CD4-positive, alpha-beta T cell treated with Interleukin-21 for 1 hour (primary cell): ENCODE results near the gene RFTN2.
"Not testable (repeated sequence)": the region's sequence is repeated elsewhere in the genome, so short reads cannot be mapped to it uniquely, and the experiment has no call there.

Experiments used
- DNase-seq: peaks from one replicate; pipeline ENCODE4 v3.0.0-alpha.2; 2020

RFTN2 gene, protein sequence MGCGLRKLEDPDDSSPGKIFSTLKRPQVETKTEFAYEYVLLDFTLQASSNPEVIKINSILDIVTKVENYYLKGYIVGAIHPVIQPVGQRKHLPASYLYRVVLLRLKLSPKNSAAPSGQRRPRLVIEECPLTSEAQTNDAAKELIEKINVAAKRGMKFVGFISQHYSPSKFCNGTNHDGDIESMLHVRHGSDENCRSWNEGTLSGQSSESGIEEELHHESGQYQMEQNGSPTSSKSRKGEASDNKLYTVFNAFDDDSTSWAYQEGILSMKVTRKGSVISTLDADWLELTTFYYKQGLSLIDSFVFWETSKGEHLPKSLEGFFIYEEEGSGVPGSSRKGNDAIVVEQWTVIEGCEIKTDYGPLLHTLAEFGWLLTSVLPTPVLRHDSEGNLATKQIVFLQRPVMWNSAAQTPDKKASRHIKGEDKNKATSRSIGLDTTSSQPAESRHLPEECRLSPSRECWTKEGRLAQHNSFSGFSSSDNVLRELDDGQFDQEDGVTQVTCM

DNA sequence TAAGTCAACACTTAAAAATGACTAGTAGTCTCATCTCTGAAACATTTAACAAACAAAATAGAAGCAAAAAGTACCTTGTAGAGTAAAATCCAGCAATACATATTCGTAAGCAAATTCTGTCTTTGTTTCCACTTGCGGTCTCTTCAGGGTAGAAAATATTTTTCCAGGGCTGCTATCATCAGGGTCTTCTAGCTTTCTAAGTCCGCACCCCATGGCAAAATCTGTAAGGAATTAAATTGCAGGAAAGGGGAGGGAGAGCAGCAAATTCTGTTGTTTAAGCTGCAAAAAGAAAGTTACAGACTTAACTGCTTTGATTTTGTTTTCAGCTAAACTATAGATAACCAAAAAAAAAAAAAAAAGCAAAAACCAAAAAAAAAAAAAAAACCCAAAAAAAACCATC lies at the start of gene RFTN2:
Gene RFTN2, minus strand, starts transcription at position 342 of the 400 bp plus-strand sequence. Its CDS starts 129 bp downstream, at position 213.
- DNase-seq, result no peak

DNA sequence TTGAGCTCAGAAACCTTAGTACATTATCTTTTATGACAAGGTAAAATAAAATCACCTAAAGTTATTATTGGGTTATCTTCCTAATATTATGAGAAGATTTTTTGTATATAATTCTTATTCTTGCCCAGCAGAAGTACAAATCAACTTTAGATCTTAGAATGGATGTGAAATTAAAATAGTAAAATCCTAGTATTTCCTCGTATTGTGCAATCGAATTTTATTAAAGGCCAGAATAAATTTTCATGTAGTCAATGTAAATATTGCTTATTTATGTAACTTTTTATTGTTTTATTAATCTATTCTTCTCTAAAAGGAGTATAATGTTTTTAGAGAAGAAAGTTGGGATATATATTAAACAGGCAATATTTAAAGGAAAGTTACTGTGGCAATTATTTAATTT lies 42.5 kb upstream of the RFTN2 start:
- DNase-seq, result no peak

DNA sequence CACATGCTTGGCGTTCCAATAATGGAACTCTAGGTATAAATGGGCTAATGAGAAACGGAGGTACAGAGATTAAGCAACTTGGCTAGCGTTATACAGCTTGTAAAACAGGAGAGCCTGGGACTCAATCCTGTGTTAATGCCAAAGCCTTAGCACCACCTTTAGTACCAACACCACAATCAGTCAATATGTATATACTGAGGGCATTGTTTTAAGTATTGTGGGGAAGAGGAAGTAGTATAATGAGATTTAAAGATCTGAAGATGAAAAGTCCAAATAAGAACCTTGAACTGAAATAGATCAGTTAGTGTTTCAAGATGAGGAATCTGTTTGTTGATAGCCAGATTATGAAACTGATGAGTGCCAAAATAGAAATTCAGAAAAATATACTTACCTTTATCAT lies 37.9 kb upstream of the RFTN2 start:
- no peak for DNase-seq

DNA sequence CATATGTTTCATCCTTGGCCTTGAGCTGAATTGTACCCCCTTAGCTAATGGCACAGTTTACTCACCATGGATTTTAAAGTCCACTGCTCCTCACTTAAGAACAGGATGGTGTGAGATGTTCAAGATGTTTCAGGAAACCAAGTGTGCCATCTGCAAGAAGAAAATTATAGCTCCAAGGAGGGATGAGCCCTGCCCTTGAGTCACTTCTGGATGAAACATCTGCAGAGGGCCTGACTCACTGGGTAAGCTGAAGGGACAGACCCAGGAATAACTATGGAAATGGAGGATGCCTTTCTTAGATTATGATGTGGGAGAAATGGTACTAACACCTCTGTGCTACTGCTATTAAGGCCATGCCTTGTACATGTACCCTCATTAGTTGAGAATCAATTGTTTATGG lies 36.2 kb upstream of the RFTN2 start:
- no peak for DNase-seq

DNA sequence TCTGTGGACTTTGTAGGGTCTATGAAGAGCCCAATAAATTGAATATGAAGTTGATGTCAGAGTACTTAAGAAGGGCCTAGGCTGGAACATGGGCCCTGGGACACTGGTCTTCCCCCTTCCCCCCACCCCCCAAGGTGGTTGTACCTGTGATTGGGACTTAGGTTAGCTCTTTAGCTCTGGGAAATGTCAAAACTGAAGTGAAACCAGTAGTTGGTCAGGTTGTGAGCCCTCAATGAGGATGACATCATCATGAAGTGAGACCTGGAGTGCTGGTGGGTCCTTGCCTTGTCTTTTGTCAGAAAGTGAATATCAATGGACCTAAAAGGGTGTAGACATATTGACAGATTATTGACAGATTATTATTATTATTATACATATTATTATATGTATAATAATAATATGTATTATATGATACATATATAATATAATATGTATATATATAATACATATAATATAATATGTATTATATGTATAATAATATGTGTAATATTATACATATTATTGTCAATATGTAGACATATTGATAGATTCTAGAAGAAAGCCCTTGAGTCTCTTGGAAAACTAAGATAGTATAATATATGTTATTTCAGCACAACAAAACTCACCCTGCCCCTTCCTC lies 35.1 kb upstream of the RFTN2 start:
- DNase-seq, result no peak

DNA sequence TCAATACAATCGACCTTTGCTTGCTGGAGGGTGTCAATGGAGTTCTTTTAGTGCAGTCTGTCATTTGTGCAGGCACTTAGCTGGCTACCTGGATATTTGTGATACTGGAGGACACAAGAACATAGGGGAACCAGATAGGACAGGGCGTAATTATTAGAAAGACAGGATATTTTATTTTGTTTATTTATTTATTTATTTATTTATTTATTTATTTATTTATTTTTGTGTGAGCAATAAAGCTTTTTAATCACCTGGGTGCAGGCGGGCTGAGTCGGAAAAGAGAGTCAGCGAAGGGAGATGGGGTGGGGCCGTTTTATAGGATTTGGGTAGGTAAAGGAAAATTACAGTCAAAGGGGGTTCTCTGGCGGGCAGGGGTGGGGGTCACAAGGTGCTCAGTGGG lies 33.8 kb upstream of the RFTN2 start:
- DNase-seq, result not testable (repeated sequence)

DNA sequence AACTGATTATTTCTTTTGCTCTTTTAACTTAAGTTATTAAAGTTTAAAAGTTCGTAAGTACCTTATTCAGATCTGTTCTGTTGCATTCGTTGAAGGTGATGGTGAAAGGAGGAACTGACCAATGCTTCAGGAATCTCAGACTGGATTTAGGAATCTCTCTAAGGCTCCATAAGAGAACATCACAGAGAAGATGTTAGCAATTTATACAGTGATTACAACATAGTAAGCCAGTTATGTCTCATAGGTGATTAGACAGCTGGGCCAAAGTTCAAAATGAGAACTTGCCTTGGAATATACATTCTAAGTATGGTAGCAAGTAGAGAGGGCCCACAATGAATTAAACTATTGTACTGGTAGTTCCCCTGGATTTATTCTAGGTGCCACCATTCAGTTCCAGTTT lies 32.9 kb upstream of the RFTN2 start:
- no peak for DNase-seq

DNA sequence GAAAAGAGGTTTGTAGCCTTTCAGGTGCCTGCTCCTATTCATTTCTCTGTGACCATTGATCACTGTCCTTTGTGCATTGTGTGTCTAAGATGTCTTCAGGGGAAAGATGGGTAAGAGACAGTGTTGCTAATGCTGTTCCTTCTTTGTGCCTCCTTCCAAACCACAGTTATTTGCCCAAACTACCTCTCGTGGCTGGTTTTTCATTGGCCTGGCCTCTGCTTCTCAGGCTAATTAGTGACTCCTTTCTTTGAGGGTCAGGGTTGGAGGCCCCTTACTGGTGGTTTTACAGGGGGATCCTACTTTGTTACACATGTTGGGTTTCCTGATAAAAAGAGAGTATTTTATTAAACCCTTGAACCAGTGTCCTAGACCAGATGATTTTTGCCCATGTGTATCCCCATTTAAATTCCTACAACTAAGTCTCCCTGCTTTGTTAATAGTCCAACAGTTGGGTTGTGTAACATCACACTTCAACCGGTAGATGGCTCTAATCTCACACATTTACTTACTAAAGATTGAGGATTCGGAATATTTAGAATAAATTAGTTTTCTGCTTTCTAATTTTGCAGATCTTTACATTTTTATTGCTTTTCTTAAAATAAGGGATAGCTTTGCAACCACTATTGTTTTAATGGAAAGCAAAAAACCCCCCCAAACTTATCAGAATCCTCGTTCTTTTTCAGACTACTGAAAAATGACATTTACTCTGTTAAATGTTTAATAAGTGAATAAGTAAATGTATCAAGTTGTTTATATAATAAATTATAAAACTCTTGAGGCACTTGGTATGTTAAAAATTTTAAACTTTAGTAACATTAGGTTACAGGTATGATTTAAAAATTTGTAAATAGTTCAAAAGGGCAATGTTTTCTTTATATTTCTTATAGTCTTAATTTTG lies 32.2 kb upstream of the RFTN2 start:
- DNase-seq, result peak; percentile 50

DNA sequence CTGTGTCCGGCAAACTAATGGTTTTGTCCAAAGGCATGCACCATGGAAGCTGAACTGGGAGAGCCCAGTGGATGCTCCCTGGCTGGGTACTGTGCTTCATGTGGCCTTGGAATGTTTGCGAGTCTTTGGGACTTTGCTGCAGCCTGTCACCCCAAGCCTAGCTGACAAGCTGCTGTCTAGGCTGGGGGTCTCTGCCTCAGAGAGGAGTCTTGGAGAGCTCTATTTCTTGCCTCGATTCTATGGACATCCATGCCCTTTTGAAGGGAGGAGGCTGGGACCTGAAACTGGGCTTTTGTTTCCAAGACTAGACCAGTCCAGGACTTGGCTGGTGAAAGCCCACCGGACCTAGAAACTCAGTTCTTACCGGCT lies 31.4 kb upstream of the RFTN2 start:
- no peak for DNase-seq

DNA sequence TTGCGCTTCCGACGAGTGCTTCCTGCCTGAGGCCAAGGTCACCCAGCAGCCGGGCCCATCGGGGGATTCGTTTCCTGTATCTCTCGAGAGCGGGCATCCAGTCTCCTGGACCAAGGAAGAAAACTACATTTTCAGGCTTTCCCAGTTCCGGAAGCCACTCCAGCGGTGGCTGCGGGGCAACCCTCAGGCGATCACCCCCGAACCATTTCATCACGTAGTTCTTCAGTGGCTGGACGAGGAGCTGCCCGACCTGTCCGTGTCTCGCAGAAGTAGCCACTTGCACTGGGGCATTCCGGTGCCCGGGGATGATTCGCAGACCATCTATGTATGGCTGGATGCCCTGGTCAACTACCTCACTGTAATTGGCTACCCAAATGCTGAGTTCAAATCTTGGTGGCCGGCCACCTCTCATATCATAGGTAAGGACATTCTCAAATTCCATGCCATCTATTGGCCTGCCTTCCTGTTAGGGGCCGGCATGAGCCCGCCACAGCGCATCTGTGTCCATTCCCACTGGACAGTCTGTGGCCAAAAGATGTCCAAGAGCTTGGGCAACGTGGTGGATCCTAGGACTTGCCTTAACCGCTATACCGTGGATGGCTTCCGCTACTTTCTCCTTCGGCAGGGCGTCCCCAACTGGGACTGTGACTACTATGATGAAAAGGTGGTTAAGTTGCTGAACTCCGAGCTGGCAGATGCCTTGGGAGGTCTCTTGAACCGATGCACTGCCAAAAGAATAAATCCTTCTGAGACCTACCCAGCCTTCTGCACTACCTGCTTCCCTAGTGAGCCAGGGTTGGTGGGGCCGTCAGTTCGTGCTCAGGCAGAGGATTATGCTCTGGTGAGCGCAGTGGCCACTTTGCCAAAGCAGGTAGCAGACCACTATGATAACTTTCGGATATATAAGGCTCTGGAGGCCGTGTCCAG lies 30.8 kb upstream of the RFTN2 start:
- peak; percentile 12 for DNase-seq

DNA sequence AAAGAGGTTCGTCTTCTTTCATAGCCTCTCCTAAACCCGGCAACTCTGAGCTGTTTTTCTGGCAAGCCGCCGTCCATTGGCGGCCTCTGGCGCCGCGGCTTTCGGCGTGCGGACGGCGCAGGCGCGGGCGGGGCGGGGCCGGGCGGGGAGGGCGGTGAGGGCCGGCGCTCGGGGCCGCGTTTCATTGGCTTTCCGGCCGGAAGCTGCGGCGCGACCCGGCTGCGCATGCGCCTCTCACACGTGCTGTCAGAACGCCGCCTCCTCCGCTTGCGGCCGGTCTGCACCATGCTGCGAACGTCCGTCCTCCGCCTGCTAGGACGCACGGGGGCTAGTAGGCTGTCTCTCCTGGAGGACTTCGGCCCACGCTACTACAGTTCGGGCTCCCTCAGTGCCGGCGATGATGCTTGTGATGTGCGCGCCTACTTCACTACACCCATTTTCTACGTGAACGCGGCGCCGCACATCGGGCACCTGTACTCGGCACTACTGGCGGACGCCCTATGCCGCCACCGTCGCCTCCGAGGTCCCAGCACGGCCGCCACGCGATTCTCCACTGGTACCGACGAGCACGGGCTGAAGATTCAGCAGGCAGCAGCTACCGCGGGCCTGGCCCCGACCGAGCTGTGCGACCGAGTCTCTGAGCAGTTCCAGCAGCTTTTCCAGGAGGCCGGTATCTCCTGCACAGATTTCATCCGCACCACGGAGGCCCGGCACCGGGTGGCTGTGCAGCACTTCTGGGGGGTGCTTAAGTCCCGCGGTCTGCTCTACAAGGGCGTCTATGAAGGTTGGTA lies 29.9 kb upstream of the RFTN2 start, which contains the start of gene MARS2:
Gene MARS2, plus strand, starts transcription at position 249 of the 791 bp plus-strand sequence. Its CDS starts 37 bp downstream, at position 286.
- DNase-seq, result peak; percentile 93

DNA sequence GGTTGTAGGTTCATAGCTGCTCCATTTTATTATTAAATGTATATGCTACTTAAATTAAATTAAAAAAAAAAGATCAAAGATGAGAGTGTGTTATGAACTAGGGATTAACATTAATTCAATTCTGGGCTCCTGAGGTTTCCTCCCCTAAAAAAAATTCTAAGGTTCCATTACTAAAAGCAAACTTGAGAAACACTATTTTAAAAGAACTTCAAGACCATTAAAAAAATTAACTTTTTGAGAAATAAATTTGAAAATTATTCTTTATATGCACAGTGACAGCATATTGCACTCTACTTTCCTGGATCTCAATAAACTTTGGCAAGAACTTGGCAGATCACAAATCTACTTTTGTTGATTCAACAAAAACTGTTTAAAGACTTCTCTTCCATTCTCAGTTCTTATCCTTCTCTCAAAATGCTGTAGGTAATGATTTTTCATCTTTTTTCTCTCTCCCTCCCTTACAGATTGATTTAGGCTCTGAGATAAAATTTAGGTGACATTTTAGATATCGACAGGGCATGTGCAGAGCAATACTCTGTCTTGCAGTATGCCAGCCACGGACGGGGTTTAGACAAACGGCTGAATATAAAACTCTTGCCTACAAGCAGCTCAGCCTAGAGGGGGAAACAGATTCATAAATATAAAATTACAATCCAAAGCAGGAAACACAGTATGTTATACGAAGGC lies 29.2 kb upstream of the RFTN2 start:
- no peak for DNase-seq

DNA sequence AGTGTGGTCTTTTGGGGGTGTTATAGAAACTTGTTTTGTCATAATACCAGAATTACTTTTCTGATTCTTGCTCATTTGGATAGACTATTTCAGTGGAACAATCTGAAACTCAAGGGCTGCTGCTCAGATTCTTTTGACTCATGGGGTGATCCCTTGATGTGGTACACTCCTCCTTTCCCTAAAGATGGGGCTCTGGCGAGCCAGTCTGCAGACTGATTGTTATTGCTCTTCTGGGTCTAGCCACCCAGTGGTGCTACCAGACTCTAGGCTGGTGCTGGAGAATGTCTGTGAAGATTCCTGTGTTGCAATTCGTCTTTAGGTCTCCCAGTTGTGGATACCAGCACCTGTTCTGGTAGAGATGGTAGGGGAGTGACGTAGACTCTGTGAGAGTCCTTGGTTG lies 25.6 kb upstream of the RFTN2 start:
- no peak for DNase-seq

DNA sequence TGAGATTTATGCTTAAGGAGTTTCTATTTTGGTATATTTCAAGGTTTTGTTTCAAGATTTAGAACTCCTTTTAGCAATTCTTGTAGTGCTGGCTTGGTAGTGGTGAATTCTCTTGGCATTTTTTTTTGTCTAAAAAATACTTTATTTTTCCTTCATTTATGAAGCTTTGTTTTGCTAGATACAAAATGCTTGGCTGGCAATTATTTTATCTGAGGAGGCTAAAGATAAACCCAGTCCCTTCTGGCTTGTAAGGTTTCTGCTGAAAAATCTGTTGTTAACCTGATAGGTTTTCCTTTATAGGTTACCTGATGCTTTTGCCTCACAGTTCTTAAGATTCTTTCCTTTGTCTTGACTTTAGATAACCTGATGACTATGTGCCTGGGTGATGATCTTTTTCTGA lies 24.3 kb upstream of the RFTN2 start:
- not testable (repeated sequence) for DNase-seq

DNA sequence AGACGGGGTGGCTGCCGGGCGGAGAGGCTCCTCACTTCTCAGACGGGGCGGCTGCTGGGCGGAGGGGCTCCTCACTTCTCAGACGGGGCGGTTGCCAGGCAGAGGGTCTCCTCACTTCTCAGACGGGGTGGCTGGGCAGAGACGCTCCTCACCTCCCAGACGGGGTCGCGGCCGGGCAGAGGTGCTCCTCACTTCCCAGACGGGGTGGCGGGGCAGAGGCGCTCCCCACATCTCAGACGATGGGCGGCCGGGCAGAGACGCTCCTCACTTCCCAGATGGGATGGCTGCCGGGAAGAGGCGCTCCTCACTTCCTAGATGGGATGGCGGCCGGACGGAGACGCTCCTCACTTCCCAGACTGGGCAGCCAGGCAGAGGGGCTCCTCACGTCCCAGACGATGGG lies 21.2 kb upstream of the RFTN2 start:
- not testable (repeated sequence) for DNase-seq

DNA sequence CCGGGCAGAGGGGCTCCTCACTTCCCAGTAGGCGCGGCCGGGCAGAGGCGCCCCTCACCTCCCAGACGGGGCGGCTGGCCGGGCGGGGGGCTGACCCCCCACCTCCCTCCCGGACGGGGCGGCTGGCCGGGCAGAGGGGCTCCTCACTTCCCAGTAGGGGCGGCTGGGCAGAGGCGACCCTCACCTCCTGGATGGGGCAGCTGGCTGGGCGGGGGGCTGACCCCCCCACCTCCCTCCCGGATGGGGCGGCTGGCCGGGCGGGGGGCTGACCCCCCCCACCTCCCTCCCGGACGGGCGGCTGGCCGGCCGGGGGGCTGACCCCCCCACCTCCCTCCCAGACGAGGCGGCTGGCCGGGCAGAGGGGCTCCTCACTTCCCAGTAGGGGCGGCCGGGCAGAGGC lies 20.6 kb upstream of the RFTN2 start:
- not testable (repeated sequence) for DNase-seq

DNA sequence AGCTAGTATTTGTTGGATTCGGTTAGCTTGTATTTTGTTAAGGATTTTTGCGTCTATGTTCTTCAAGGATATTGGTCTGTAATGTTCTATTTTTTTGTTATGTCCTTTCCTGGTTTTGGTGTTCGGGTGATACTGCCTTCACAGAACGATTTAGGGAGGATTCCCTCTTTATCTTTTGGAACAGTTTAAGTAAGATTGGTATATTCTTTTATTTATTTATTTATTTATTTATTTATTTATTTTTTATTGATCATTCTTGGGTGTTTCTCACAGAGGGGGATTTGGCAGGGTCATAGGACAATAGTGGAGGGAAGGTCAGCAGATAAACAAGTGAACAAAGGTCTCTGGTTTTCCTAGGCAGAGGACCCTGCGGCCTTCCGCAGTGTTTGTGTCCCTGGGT lies 19.8 kb upstream of the RFTN2 start:
- DNase-seq, result not testable (repeated sequence)

DNA sequence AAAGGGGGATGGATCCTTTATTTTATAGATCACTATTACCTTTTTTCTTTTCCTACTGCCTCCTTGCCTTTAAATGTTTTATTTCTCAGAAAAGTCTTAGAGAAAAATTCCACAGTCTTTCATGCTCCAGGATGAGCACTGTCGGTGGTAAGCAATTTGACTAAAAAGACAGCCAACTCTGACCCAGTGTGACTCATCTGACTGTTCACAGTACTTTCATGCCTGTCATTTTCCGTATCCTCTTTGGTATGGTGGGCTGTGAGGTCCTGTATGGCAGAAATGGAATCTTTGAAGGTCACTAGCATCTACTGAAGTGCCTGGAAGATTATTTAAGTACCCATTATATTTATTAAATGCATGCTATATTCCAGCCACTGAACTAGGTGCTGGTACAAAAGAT lies 2.1 kb upstream of the RFTN2 start:
- no peak for DNase-seq

DNA sequence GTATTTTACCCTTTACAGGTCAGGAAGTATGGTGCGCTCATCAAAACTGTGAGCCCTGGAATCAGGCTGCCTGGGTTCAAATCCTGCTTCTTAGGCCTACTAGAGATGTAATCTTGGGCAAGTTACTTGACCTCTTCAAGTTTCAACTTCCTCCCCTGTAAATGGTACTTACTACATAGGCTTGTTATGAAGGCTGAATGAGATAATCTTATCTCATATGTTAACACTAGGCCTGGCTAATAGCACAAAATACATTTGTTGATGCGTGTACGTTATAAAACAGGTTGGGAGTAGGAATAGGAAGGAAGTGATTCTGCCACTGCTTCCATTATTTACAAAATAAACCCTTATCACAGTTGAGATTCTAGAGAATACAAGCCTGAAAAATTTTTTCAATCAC lies 1.7 kb upstream of the RFTN2 start:
- DNase-seq, result no peak

DNA sequence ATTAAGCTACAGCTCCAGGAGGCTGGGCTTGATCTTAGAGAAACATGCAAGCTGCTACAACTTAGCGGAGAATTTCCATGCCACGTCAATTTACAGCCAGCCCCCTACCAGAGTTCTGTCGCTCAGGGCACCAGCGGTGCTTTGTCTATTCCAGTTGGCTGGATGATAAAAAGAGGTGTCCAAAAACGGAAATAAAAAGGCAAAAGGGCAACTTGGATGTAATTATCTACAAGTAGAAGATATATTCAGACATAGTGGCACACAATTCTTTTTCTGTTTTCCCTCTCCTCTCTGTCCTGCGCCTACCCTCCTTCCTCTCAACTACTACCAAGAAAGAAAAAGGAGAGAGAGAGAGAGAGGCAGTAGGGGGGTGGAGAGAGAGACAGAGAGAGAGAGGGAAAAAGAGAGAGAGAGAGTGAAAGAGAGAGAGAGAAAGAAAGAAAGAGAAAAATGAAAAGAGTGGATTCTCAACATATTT lies 363 bp upstream of the RFTN2 start:
- DNase-seq, result no peak

DNA sequence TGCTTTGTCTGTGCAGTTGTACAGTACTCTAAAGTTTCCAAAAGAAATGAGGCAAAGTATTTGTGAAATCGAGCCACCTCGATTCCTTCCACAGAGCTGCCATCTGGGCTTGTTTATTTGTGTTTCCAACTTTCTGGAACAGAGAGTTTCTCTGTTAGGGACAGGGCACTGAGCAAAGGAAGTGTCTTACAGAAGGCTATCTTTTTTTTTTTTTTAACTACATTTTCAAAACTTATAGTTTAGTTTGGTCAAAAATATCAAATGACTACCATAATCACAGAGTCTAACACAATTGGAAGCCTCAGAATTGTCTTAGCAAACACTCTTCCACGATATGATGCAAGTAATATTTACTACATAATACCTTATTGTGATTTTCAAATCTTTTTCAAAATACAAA lies 796 bp downstream of the RFTN2 start:
- no peak for DNase-seq
